HEK293 (cell line): ENCODE results near the gene RHOT1.

Source experiments
- CTCF ChIA-PET: fragments of 350-600 bp; formaldehyde crosslinking; extraction: SDS; loops from one replicate; lab custom pipeline; 2021; ENCODE audit warnings: antibody characterized with exemption; lab: Yijun Ruan, JAX
- POLR2A ChIA-PET: fragments of 300-600 bp; formaldehyde crosslinking; extraction: SDS; loops from one replicate; lab custom pipeline; 2020; ENCODE audit warnings: antibody characterized with exemption, inconsistent platforms; lab: Yijun Ruan, JAX
- H3K27ac ChIP-seq: fragments of 200-500 bp; sonication (Bioruptor generic); 2 replicates; pipeline ENCODE4 v1.5.1; 2014; ENCODE audit warnings: low read depth, low read length, control low read depth, inconsistent platforms; ENCODE audit errors: extremely low read depth
- H3K36me3 ChIP-seq, 2 experiments: fragments of 200-500 bp in 1 of 2; sonication (Bioruptor generic) in 1 of 2; 1 replicate in 1 of 2; 2 replicates in 1 of 2; pipeline ENCODE4 v1.5.1; 2014 to 2017; ENCODE audit warnings: inconsistent platforms in 2 of 2, low read length in 2 of 2; ENCODE audit not compliant: control insufficient read depth in 2 of 2, insufficient read depth in 1 of 2
- H3K4me1 ChIP-seq: fragments of 200-500 bp; sonication (Bioruptor generic); 2 replicates; pipeline ENCODE4 v1.5.1; 2014; ENCODE audit warnings: mild to moderate bottlenecking, low read length, inconsistent platforms; ENCODE audit not compliant: control insufficient read depth, insufficient read depth
- H3K4me3 ChIP-seq: 2 replicates; pipeline ENCODE4 v1.5.1; 2011; ENCODE audit warnings: low read depth, mild to moderate bottlenecking, control low read depth, low read length, moderate library complexity
- H3K9me3 ChIP-seq: fragments of 200-500 bp; sonication (Bioruptor generic); 2 replicates; pipeline ENCODE4 v1.5.1; 2014; ENCODE audit warnings: low read depth, low read length, inconsistent platforms; ENCODE audit not compliant: control insufficient read depth, insufficient read depth
- BCL11B ChIP-seq: fragments of 450-650 bp; formaldehyde crosslinking; IDR thresholded peaks from 2 replicates; pipeline ENCODE4 v1.5.1; 2016; ENCODE audit warnings: low read depth, missing biosample characterization, missing genetic modification characterization
- EGR2 ChIP-seq: fragments of 450-650 bp; formaldehyde crosslinking; IDR thresholded peaks from 2 replicates; pipeline ENCODE4 v1.5.1; 2016; ENCODE audit warnings: low read depth, missing biosample characterization, missing genetic modification characterization
- GLIS1 ChIP-seq: fragments of 450-650 bp; formaldehyde crosslinking; IDR thresholded peaks from 2 replicates; pipeline ENCODE4 v1.5.1; 2016; ENCODE audit warnings: missing biosample characterization, missing genetic modification characterization
- GLIS2 ChIP-seq: fragments of 450-650 bp; formaldehyde crosslinking; IDR thresholded peaks from 2 replicates; pipeline ENCODE4 v1.5.1; 2016; ENCODE audit warnings: missing biosample characterization, missing genetic modification characterization
- KLF8 ChIP-seq: fragments of 450-650 bp; formaldehyde crosslinking; IDR thresholded peaks from 2 replicates; pipeline ENCODE4 v1.5.1; 2016; ENCODE audit warnings: missing biosample characterization, missing genetic modification characterization
- SALL2 ChIP-seq: fragments of 450-650 bp; formaldehyde crosslinking; IDR thresholded peaks from 2 replicates; pipeline ENCODE4 v1.5.0; 2017; ENCODE audit warnings: missing biosample characterization, mild to moderate bottlenecking, missing genetic modification characterization, borderline replicate concordance
- SP2 ChIP-seq: fragments of 450-650 bp; formaldehyde crosslinking; IDR thresholded peaks from 2 replicates; pipeline ENCODE4 v1.5.1; 2016; ENCODE audit warnings: missing biosample characterization, missing genetic modification characterization
- TRIM28 ChIP-seq: IDR thresholded peaks from 2 replicates; pipeline ENCODE4 v1.6.1; 2011; ENCODE audit warnings: low read length, control low read depth, borderline replicate concordance
- ZBTB10 ChIP-seq: fragments of 450-650 bp; formaldehyde crosslinking; IDR thresholded peaks from 2 replicates; pipeline ENCODE4 v1.5.1; 2016; ENCODE audit warnings: missing biosample characterization, missing genetic modification characterization
- ZBTB17 ChIP-seq: fragments of 450-650 bp; formaldehyde crosslinking; IDR thresholded peaks from 2 replicates; pipeline ENCODE4 v1.5.1; 2016; ENCODE audit warnings: missing biosample characterization, missing genetic modification characterization
- ZBTB20 ChIP-seq: fragments of 450-650 bp; formaldehyde crosslinking; IDR thresholded peaks from 2 replicates; pipeline ENCODE4 v1.5.1; 2016; ENCODE audit warnings: missing biosample characterization, missing genetic modification characterization
- ZBTB26 ChIP-seq: fragments of 450-650 bp; formaldehyde crosslinking; optimal IDR thresholded peaks from 2 replicates; pipeline ENCODE3; 2016; ENCODE audit warnings: missing biosample characterization, mild to moderate bottlenecking, missing genetic modification characterization
- ZBTB8A ChIP-seq: fragments of 450-650 bp; formaldehyde crosslinking; IDR thresholded peaks from 2 replicates; pipeline ENCODE4 v1.5.1; 2016; ENCODE audit warnings: missing biosample characterization, missing genetic modification characterization
- ZIC2 ChIP-seq: fragments of 450-650 bp; formaldehyde crosslinking; IDR thresholded peaks from 2 replicates; pipeline ENCODE4 v1.5.1; 2016; ENCODE audit warnings: missing biosample characterization, missing genetic modification characterization
- ZNF37A ChIP-seq: fragments of 450-650 bp; IDR thresholded peaks from 2 replicates; pipeline ENCODE4 v1.5.1; 2018; ENCODE audit warnings: missing biosample characterization, missing genetic modification characterization
- ZNF398 ChIP-seq: fragments of 450-650 bp; formaldehyde crosslinking; IDR thresholded peaks from 2 replicates; pipeline ENCODE4 v1.5.1; 2017; ENCODE audit warnings: missing biosample characterization, missing genetic modification characterization
- ZSCAN16 ChIP-seq: fragments of 450-650 bp; formaldehyde crosslinking; IDR thresholded peaks from 2 replicates; pipeline ENCODE4 v1.5.1; 2016; ENCODE audit warnings: missing biosample characterization, missing genetic modification characterization
- ZSCAN23 ChIP-seq: fragments of 450-650 bp; formaldehyde crosslinking; IDR thresholded peaks from 2 replicates; pipeline ENCODE4 v1.5.1; 2016; ENCODE audit warnings: missing biosample characterization, missing genetic modification characterization
- TF ChIP-seq, protein P1 (sequence below): fragments of 450-650 bp; formaldehyde crosslinking; IDR thresholded peaks from 2 replicates; pipeline ENCODE4 v1.5.1; 2017; ENCODE audit warnings: missing biosample characterization, missing genetic modification characterization
- TF ChIP-seq, protein P2 (sequence below): fragments of 450-650 bp; formaldehyde crosslinking; IDR thresholded peaks from 2 replicates; pipeline ENCODE4 v1.5.1; 2016; ENCODE audit warnings: missing biosample characterization, missing genetic modification characterization, low read depth
- TF ChIP-seq, protein P3 (sequence below): fragments of 450-650 bp; formaldehyde crosslinking; IDR thresholded peaks from 2 replicates; pipeline ENCODE4 v1.5.1; 2017; ENCODE audit warnings: missing biosample characterization, missing genetic modification characterization
- TF ChIP-seq, protein P4 (sequence below): fragments of 450-650 bp; formaldehyde crosslinking; IDR thresholded peaks from 2 replicates; pipeline ENCODE4 v1.5.1; 2016; ENCODE audit warnings: missing biosample characterization, missing genetic modification characterization

Gene RHOT1

DNA sequence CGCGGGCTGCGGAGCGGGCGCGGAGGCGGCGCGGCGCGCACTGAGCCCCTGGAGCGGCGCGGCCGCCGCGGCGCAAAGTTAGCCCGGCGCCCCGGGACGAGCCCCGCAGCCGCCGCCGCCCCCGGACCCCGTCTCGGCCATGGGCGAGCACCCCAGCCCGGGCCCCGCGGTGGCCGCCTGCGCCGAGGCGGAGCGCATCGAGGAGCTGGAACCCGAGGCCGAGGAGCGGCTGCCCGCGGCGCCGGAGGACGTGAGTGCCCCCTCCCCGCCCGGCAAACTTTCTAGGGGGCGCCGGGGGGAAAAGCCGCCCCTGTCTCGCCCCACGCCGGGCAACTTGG lies 123.7 kb downstream of the RHOT1 start:
- Histone ChIP-seq H3K27ac (peak overlapping the region; percentile 54; the same call in 1 of the 2 replicates), H3K9me3 (no peaks in the 10 kb centered on the region), H3K4me3 (peak overlapping the region; percentile 61), H3K36me3 (no peaks in the 10 kb centered on the region), H3K4me1 (peaks cover 17% of the 10 kb centered on the region)
- CTCF ChIA-PET: interaction anchor here (1.4 kb wide), 1 partner anchor 13 kb away, joined by 4 read pairs; no protein-coding TSS in a partner anchor
- POLR2A ChIA-PET: no interaction called here
- no peak for TF ChIP-seq KLF8 (tag by site-specific recombination)
- TF ChIP-seq, protein P1, sequence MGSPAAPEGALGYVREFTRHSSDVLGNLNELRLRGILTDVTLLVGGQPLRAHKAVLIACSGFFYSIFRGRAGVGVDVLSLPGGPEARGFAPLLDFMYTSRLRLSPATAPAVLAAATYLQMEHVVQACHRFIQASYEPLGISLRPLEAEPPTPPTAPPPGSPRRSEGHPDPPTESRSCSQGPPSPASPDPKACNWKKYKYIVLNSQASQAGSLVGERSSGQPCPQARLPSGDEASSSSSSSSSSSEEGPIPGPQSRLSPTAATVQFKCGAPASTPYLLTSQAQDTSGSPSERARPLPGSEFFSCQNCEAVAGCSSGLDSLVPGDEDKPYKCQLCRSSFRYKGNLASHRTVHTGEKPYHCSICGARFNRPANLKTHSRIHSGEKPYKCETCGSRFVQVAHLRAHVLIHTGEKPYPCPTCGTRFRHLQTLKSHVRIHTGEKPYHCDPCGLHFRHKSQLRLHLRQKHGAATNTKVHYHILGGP (tag by site-specific recombination): no peak
- no peak for TF ChIP-seq SALL2 (tag by site-specific recombination)
- TF ChIP-seq GLIS1: no peak
- TF ChIP-seq ZBTB8A: peak; percentile 64; the same call in 1 of the 2 replicates

DNA sequence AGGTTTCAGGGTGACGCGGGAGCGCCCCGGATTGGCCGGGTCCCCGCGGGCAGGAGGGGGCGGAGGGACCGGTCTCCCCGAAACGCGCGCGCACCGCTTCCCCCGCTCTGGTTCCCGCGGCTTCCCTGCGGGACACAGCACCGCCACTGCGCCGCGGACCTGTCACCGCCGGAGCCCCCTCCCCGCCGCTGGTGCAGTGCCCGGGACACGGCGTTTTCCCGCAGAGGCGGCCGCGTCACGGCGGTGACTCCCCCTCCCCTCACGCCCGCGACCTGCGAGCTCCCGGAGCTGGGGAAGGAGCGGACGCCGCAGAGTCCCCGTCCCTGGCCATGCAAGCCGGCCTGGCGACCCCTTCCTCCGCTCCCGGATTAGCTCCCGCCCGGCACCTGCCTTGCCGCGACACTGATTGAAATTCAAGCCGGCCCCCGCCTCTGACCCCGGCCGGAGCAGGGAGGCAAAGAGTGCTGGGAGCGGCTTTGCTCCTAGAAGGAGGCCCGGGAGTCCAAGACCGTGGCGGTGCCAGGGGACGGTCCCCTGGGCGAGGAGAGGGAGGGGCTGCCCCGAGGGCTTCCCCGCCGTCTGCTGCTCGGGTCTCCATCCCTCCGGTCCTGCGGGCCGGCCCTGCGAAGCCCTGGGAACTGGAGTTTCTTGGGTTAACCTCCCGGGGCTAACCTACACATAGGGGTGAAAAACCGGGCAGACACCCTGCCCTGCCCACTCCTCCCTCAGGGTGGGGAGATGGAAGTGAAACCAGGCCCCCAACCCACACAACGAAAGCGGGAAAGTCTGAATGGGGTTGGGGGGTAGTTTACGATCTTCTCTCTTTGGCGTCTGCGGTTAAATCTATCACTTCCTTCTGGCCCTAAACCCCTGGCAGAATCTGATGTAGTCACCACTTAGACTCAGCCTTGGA lies 124.3 kb downstream of the RHOT1 start:
- H3K4me3 ChIP-seq: peak overlapping the region; percentile 61
- H3K36me3 ChIP-seq: no peaks in the 10 kb centered on the region
- POLR2A ChIA-PET: no interaction called here
- no peaks in the 10 kb centered on the region for H3K9me3 ChIP-seq
- CTCF ChIA-PET: interaction anchor here (0.5 to 1.4 kb wide), 2 partner anchors 14 to 15 kb away, joined by 3 to 4 read pairs; no protein-coding TSS in a partner anchor
- H3K27ac ChIP-seq: peak overlapping the region; percentile 54; the same call in 1 of the 2 replicates
- H3K4me1 ChIP-seq: peaks cover 11% of the 10 kb centered on the region
- TF ChIP-seq EGR2: no peak
- TF ChIP-seq BCL11B (tag by site-specific recombination): peak; percentile 28; the same call in 1 of the 2 replicates
- TF ChIP-seq, protein P2, sequence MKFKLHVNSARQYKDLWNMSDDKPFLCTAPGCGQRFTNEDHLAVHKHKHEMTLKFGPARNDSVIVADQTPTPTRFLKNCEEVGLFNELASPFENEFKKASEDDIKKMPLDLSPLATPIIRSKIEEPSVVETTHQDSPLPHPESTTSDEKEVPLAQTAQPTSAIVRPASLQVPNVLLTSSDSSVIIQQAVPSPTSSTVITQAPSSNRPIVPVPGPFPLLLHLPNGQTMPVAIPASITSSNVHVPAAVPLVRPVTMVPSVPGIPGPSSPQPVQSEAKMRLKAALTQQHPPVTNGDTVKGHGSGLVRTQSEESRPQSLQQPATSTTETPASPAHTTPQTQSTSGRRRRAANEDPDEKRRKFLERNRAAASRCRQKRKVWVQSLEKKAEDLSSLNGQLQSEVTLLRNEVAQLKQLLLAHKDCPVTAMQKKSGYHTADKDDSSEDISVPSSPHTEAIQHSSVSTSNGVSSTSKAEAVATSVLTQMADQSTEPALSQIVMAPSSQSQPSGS (tag by site-specific recombination): no peak
- TF ChIP-seq, protein P3, sequence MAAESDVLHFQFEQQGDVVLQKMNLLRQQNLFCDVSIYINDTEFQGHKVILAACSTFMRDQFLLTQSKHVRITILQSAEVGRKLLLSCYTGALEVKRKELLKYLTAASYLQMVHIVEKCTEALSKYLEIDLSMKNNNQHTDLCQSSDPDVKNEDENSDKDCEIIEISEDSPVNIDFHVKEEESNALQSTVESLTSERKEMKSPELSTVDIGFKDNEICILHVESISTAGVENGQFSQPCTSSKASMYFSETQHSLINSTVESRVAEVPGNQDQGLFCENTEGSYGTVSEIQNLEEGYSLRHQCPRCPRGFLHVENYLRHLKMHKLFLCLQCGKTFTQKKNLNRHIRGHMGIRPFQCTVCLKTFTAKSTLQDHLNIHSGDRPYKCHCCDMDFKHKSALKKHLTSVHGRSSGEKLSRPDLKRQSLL (tag by site-specific recombination): no peak
- TF ChIP-seq ZSCAN16: no peak
- TF ChIP-seq ZBTB8A: peak; percentile 28; the same call in 1 of the 2 replicates
- TF ChIP-seq ZIC2 (tag by site-specific recombination): peak; percentile 78
- peak; percentile 54 for TF ChIP-seq ZNF398 (tag by site-specific recombination)
- TF ChIP-seq ZBTB17 (tag by site-specific recombination): 0 out of 2 replicates have a peak, but pooled peaks have one; percentile 39
- TF ChIP-seq ZBTB20 (tag by site-specific recombination): peak; percentile 97
- TF ChIP-seq ZBTB26 (tag by site-specific recombination): peak; percentile 95
- TF ChIP-seq SP2 (tag by site-specific recombination): 0 out of 2 replicates have a peak, but pooled peaks have one; percentile 7
- TF ChIP-seq GLIS1: peak; percentile 59
- TF ChIP-seq GLIS2 (tag by site-specific recombination): peak; percentile 77
- no peak for TF ChIP-seq ZSCAN23 (tag by site-specific recombination)
- no peak for TF ChIP-seq ZNF37A (tag by site-specific recombination)
- no peak for TF ChIP-seq TRIM28
- peak; percentile 46; the same call in 1 of the 2 replicates for TF ChIP-seq ZBTB10 (tag by site-specific recombination)
- TF ChIP-seq, protein P4, sequence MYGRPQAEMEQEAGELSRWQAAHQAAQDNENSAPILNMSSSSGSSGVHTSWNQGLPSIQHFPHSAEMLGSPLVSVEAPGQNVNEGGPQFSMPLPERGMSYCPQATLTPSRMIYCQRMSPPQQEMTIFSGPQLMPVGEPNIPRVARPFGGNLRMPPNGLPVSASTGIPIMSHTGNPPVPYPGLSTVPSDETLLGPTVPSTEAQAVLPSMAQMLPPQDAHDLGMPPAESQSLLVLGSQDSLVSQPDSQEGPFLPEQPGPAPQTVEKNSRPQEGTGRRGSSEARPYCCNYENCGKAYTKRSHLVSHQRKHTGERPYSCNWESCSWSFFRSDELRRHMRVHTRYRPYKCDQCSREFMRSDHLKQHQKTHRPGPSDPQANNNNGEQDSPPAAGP: peak; percentile 41; the same call in 1 of the 2 replicates
